Esophagus muscularis mucosa (tissue), 4 donors: Measurements from ENCODE around the gene RFX3. TPM values are rescaled to one million over a fixed set of nuclear protein-coding genes. Genes with fewer than 3 reads are reported as not detected.
A peak's percentile ranks its signal among the peaks of the same experiment; 100 is the strongest.

Experiments used
- DNase-seq: peaks from one replicate; pipeline ENCODE4 v3.0.0-alpha.2; 2017; ENCODE audit errors: extremely low spot score
- H3K27ac ChIP-seq, 4 donors: fragments of 200-600 bp; sonication (generic); replicated peaks in 1 of 4; 1 replicate in 3 of 4; 2 replicates in 1 of 4; pipeline ENCODE4 v1.5.1; 2016 to 2019; ENCODE audit warnings: mild to moderate bottlenecking in 1 of 4
- H3K27me3 ChIP-seq, 4 donors: fragments of 200-600 bp; sonication (generic); one replicate each; pipeline versions ENCODE4 v1.5.1 to v1.6.0; 2016 to 2019
- H3K36me3 ChIP-seq, 4 donors: fragments of 200-600 bp; sonication (generic); one replicate each; pipeline ENCODE4 v1.5.1; 2016 to 2019
- H3K4me1 ChIP-seq, 4 donors: fragments of 200-600 bp; sonication (generic); one replicate each; pipeline ENCODE4 v1.5.1; 2016 to 2019
- H3K4me3 ChIP-seq, 4 donors: fragments of 200-600 bp; sonication (generic); 1 replicate in 2 of 4; 2 replicates in 2 of 4; pipeline ENCODE4 v1.5.1; 2016 to 2019; ENCODE audit warnings: mild to moderate bottlenecking in 4 of 4, moderate library complexity in 1 of 4
- H3K9me3 ChIP-seq, 4 donors: fragments of 200-600 bp; sonication (generic); 1 replicate in 3 of 4; 2 replicates in 1 of 4; pipeline ENCODE4 v1.5.1; 2016 to 2019
- EP300 ChIP-seq: sonication (generic); formaldehyde crosslinking; IDR thresholded peaks from one replicate; pipeline ENCODE4 v1.6.1; 2017; ENCODE audit warnings: antibody characterized with exemption
- POLR2A ChIP-seq: fragments of 450-650 bp; IDR thresholded peaks from one replicate; pipeline ENCODE4 v1.6.1; 2017; ENCODE audit warnings: antibody characterized with exemption, moderate library complexity, mild to moderate bottlenecking, low read depth
- POLR2AphosphoS5 ChIP-seq, 2 donors: sonication (generic); formaldehyde crosslinking; IDR thresholded peaks; one replicate each; pipeline ENCODE4 v1.6.1; 2017; ENCODE audit warnings: antibody characterized with exemption in 2 of 2
- WGBS: methylation state at CpG from one replicate; pipeline ENCODE4 v1.1.5; 2018; 5-methylcytosine and 5-hydroxymethylcytosine counted together
- intact Hi-C: fragments of 100-400 bp; cut with DNase I; formaldehyde crosslinking; loops from one replicate; pipeline ENCODE4 v1.15.1; 2023
- total RNA-seq, 4 donors: library from RNA; depleted of rRNA; stranded (reverse); fragments of >200 nt; gene quantifications; one replicate each; pipeline versions ENCODE4 v1.1.0 to v1.2.1, GENCODE V29; 2016
- TF ChIP-seq, protein P1 (sequence below), 3 experiments: fragments of 200-600 bp in 2 of 3; fragments of 450-650 bp in 1 of 3; sonication (generic) in 2 of 3; IDR thresholded peaks; one replicate each; pipeline ENCODE4 v1.5.1; 2017 to 2019; ENCODE audit warnings: antibody characterized with exemption in 3 of 3, mild to moderate bottlenecking in 2 of 3, moderate library complexity in 1 of 3

The RFX3 gene
- total RNA-seq, 4 donors from 2014 or later, result 4.5 to 7.9 (median 5.5) TPM

DNA sequence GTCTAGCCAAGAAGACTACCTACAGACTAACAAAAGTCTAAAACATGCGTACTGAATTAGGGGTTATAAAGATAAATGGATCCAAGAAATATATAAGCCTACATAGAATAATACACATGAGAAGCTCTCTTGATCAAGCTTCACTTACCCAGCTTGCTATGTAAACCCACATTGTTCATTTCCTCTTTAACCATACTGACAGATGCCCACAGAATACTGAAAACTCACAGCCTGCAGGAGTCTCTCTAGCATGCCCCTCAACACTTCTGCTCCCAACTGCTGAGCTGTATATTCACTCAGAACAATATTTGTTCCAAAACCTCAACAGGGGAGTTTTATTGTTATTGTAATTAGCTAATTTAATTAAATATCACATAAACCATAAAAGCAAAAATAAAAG is 52.4 kb downstream of the RFX3 start:
- Histone ChIP-seq H3K27ac (no peak overlapping the region), H3K4me3 (no peak overlapping the region), H3K27me3 (no peaks in the 10 kb centered on the region), H3K4me1 (peaks cover 6 to 13% (median 10%) of the 10 kb centered on the region in 4 donors), H3K9me3 (peaks cover 0 to 5% (median 4%) of the 10 kb centered on the region in 4 donors), H3K36me3 (no peaks in the 10 kb centered on the region)
- intact Hi-C loops, result no loop called here
- TF ChIP-seq POLR2A, result no peak
- no peak for TF ChIP-seq EP300
- no peak for TF ChIP-seq POLR2AphosphoS5 (IDR thresholded peaks at IDR 0.05)
- TF ChIP-seq, protein P1, sequence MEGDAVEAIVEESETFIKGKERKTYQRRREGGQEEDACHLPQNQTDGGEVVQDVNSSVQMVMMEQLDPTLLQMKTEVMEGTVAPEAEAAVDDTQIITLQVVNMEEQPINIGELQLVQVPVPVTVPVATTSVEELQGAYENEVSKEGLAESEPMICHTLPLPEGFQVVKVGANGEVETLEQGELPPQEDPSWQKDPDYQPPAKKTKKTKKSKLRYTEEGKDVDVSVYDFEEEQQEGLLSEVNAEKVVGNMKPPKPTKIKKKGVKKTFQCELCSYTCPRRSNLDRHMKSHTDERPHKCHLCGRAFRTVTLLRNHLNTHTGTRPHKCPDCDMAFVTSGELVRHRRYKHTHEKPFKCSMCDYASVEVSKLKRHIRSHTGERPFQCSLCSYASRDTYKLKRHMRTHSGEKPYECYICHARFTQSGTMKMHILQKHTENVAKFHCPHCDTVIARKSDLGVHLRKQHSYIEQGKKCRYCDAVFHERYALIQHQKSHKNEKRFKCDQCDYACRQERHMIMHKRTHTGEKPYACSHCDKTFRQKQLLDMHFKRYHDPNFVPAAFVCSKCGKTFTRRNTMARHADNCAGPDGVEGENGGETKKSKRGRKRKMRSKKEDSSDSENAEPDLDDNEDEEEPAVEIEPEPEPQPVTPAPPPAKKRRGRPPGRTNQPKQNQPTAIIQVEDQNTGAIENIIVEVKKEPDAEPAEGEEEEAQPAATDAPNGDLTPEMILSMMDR (IDR thresholded peaks at IDR 0.05), result no peak
- no peak for DNase-seq
- 95% methylated on average over 1 of the region's 1 CpG for WGBS

DNA sequence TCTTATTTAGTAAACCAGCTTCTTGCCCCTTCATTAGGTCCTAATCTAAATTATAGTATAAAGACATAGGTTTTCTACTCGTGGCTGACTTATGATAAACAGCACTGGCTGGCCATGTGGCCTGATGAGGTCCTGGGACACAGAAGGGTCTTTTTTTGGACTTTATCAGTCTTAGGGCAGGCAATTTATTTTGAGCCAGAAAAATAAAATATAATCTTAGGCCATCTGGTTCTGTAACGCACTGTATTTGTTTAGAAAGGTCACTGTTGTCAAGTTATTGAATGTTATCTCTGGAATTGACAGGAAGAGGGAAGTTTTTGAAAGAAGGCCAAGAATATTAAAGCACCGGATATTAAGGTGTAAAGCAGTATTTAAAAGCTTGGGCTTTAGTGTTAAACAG is 53.9 kb downstream of the RFX3 start:
- DNase-seq, result no peak
- peaks cover 15 to 25% (median 17%) of the 10 kb centered on the region in 4 donors for H3K4me1 ChIP-seq
- H3K9me3 ChIP-seq, result no peaks in the 10 kb centered on the region
- TF ChIP-seq EP300 (no peak), POLR2AphosphoS5 (IDR thresholded peaks at IDR 0.05) (no peak), POLR2A (no peak)
- TF ChIP-seq, protein P1 (IDR thresholded peaks at IDR 0.05), result no peak
- no peak overlapping the region for H3K4me3 ChIP-seq
- WGBS, result 61% methylated on average over 3 of the region's 3 CpGs
- no peaks in the 10 kb centered on the region for H3K36me3 ChIP-seq
- no peak overlapping the region for H3K27ac ChIP-seq
- H3K27me3 ChIP-seq, result no peaks in the 10 kb centered on the region
- intact Hi-C loops, result no loop called here

DNA sequence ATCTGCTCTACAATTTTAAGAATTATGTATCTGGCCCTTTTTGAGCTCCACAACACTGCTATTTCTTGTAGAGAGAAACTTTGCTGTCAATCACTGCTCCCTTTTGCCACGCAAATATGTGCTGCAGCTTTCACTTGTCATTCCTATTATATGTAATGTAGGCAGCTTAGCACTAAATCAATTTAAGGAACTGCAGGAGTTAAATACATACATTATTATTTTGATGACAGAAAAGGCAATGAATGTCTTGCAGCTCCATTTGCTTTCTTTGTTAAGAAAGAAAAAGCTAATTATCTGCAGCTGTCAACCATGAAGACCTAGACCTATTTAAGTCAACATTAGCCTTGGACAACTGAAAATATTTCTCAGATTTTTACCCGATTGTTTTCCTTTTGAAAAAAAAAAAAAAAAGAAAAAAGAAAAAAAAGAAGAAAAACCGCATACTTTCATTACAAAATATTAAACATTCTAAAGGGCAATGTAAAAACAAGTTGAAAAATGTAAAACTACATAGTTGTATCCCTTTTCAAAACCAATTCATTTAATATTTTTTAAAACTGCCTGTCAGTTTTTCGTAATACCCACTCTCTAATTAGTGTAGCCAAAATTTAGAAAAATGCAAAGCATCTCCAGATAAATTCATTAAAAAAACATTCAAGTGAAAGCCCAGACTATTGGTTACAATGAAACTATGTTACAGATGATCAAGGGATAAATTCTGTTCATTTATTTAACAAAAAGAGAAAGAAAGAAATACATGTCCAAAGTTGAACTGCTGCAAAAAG is 57.2 kb downstream of the RFX3 start:
- H3K9me3 ChIP-seq, result no peaks in the 10 kb centered on the region
- DNase-seq, result no peak
- intact Hi-C loops, result no loop called here
- TF ChIP-seq POLR2AphosphoS5 (IDR thresholded peaks at IDR 0.05), result no peak
- TF ChIP-seq, protein P1 (IDR thresholded peaks at IDR 0.05), result no peak
- TF ChIP-seq POLR2A, result no peak
- no peak for TF ChIP-seq EP300
- no peaks in the 10 kb centered on the region for H3K36me3 ChIP-seq
- peaks cover 15 to 25% (median 17%) of the 10 kb centered on the region in 4 donors for H3K4me1 ChIP-seq
- no peaks in the 10 kb centered on the region for H3K27me3 ChIP-seq
- 58% methylated on average over 4 of the region's 4 CpGs for WGBS
- no peak overlapping the region for H3K27ac ChIP-seq
- H3K4me3 ChIP-seq, result no peak overlapping the region

DNA sequence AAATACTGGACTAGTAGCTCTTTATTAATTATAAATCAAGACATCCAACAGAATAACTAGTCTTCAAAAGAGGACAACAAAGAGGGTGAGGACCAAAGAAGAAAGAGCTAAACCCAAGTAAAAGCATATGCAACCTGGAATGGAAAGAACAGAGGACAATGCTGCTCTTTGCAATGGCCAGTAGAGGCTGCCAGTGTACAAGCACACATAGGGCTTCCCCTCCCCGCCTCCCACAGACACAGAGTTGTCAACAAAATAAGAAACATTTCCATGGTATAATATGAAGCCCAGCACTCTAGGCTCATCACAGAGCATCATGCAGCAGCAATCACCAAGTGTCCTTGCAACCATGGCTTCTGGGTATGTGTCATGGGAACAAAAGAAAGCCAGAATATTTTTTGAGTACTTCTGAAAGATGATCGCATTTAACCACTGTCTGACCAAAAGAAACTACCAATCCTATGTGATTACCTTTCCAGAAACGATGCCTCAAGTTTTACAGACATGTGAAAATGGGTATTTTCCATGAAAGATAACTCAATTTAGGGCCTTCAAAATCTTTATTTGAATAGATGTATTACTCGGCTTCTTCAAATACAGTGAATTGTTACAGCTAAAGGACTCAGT is 58.1 kb downstream of the RFX3 start:
- H3K9me3 ChIP-seq, result no peaks in the 10 kb centered on the region
- peaks cover 15 to 19% (median 16%) of the 10 kb centered on the region in 4 donors for H3K4me1 ChIP-seq
- DNase-seq, result no peak
- H3K4me3 ChIP-seq, result no peak overlapping the region
- no peaks in the 10 kb centered on the region for H3K27me3 ChIP-seq
- 50% methylated on average over 4 of the region's 4 CpGs for WGBS
- no peaks in the 10 kb centered on the region for H3K36me3 ChIP-seq
- TF ChIP-seq POLR2A, result no peak
- TF ChIP-seq, protein P1 (IDR thresholded peaks at IDR 0.05), result peak; percentile 55 to 86 (median 65)
- intact Hi-C loops, result no loop called here
- no peak overlapping the region for H3K27ac ChIP-seq
